Naive thymus-derived CD4-positive, alpha-beta T cell (primary cell): ENCODE measurements around the gene METAP2. TPM values are rescaled to one million over a fixed set of nuclear protein-coding genes. Genes with fewer than 3 reads are reported as not detected.
A peak's percentile ranks its signal among the peaks of the same experiment; 100 is the strongest.

Source experiments
- ATAC-seq: fragments of 150-1000 bp; cut with Tn5 transposase; 2 replicates; pipeline ENCODE4 v1.10.0; 2021; ENCODE audit warnings: mild to moderate bottlenecking, moderate library complexity
- CTCF ChIA-PET: fragments of 350-600 bp; sonication (Branson Sonifier 250); formaldehyde crosslinking; loops from one replicate; lab custom pipeline; 2021; ENCODE audit warnings: antibody characterized with exemption; lab: Charles Lee
- POLR2A ChIA-PET: fragments of 350-600 bp; sonication (Branson Sonifier 250); formaldehyde crosslinking; loops from one replicate; lab custom pipeline; 2021; ENCODE audit warnings: antibody characterized with exemption, inconsistent platforms; lab: Charles Lee
- DNase-seq, 9 donors: peaks; one replicate each; pipeline versions ENCODE4 v3.0.0 to v3.0.0-alpha.2; 2020 to 2022; ENCODE audit warnings: mixed read lengths in 1 of 9
- H3K27ac ChIP-seq: one replicate; pipeline ENCODE4 v1.7.0; 2013; ENCODE audit warnings: mild to moderate bottlenecking, low read depth, low read length, moderate library complexity
- H3K27me3 ChIP-seq, 2 donors: one replicate each; pipeline ENCODE4 v1.7.0; 2013; ENCODE audit warnings: low read length in 2 of 2, mild to moderate bottlenecking in 2 of 2, moderate library complexity in 2 of 2; ENCODE audit not compliant: control insufficient read depth in 2 of 2, insufficient read depth in 2 of 2
- H3K36me3 ChIP-seq, 3 experiments: 1 replicate in 2 of 3; 2 replicates in 1 of 3; pipeline ENCODE4 v1.7.0; 2013; ENCODE audit warnings: low read length in 3 of 3, mild to moderate bottlenecking in 3 of 3, moderate library complexity in 1 of 3; ENCODE audit not compliant: insufficient read depth in 3 of 3, control insufficient read depth in 2 of 3
- H3K4me1 ChIP-seq, 2 donors: one replicate each; pipeline ENCODE4 v1.7.0; 2013; ENCODE audit warnings: low read length in 2 of 2, mild to moderate bottlenecking in 2 of 2, moderate library complexity in 1 of 2; ENCODE audit not compliant: control insufficient read depth in 2 of 2, insufficient read depth in 2 of 2
- H3K4me3 ChIP-seq: 2 replicates; pipeline ENCODE4 v1.7.0; 2013; ENCODE audit warnings: mild to moderate bottlenecking, low read length
- H3K9me3 ChIP-seq, 3 experiments: 1 replicate in 2 of 3; 2 replicates in 1 of 3; pipeline ENCODE4 v1.7.0; 2013; ENCODE audit warnings: low read length in 3 of 3; ENCODE audit not compliant: control insufficient read depth in 2 of 3
- H3K27ac Mint-ChIP-seq, 9 donors: one replicate each; pipeline ENCODE4 v1.8.0; 2020 to 2022; ENCODE audit warnings: mixed read lengths in 9 of 9, mild to moderate bottlenecking in 8 of 9, moderate library complexity in 5 of 9, inconsistent platforms in 2 of 9
- H3K27me3 Mint-ChIP-seq, 5 donors: one replicate each; pipeline ENCODE4 v1.8.0; 2021 to 2022; ENCODE audit warnings: mixed read lengths in 5 of 5, mild to moderate bottlenecking in 1 of 5
- H3K36me3 Mint-ChIP-seq, 5 donors: one replicate each; pipeline ENCODE4 v1.8.0; 2020 to 2022; ENCODE audit warnings: mixed read lengths in 5 of 5, mild to moderate bottlenecking in 3 of 5, inconsistent platforms in 1 of 5
- H3K4me1 Mint-ChIP-seq, 7 donors: one replicate each; pipeline ENCODE4 v1.8.0; 2020 to 2022; ENCODE audit warnings: mixed read lengths in 7 of 7, mild to moderate bottlenecking in 3 of 7, inconsistent platforms in 1 of 7
- H3K4me3 Mint-ChIP-seq, 10 donors: one replicate each; pipeline ENCODE4 v1.8.0; 2020 to 2022; ENCODE audit warnings: mild to moderate bottlenecking in 10 of 10, mixed read lengths in 10 of 10, moderate library complexity in 6 of 10, inconsistent platforms in 2 of 10
- H3K9me3 Mint-ChIP-seq, 11 donors: one replicate each; pipeline ENCODE4 v1.8.0; 2020 to 2022; ENCODE audit warnings: mixed read lengths in 11 of 11, mild to moderate bottlenecking in 4 of 11, inconsistent platforms in 1 of 11, moderate library complexity in 1 of 11
- intact Hi-C, 2 donors: fragments of 100-400 bp; cut with micrococcal nuclease; formaldehyde crosslinking; loops; one replicate each; pipeline ENCODE4 v1.15.1; 2023
- polyA plus RNA-seq, 2 donors: library from polyadenylated mRNA; unstranded; fragments of 300-500 nt; fragmentation: Illumina TruSeq; gene quantifications; one replicate each; pipeline ENCODE4 v1.2.3, GENCODE V29; 2021
- total RNA-seq, 6 experiments: library from RNA in 5 of 6; stranded (reverse) in 5 of 6; gene quantifications; 1 replicate in 5 of 6; 2 replicates in 1 of 6; pipeline ENCODE4 v1.2.3 and lab custom pipeline; 2021 to 2026

Gene METAP2
- total and polyA plus RNA-seq, 7 experiments from 2014 or later: 37.8 to 79.9 (median 50.2) TPM

DNA sequence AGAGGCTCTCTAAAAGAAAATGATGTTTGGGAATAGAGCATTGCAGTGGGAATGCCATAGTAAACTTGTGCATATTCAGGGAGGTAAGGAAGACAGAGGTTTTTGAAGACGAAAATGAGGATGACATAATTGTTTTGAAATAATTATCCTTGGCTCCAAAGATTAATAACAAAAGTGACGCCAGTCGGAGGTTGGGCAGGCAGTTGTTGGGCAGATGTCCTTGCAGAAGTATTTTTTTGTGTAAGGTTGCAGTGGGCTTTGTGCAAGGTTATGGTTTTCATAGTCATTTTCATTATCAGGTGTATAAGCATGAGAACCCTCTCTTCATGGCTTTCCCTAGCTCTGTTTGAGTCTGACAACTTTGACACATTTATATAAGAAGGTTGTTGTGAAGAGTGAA lies 35.3 kb downstream of the METAP2 start:
- H3K4me3 ChIP-seq: no peak overlapping the region
- H3K4me3 Mint-ChIP-seq: no peak overlapping the region
- H3K4me1 ChIP-seq: no peaks in the 10 kb centered on the region
- CTCF ChIA-PET: interaction anchor here (0.5 to 0.6 kb wide), 2 partner anchors 11 to 1288 kb away, joined by 3 to 4 read pairs; no protein-coding TSS in a partner anchor
- intact Hi-C loops: loop anchor here in 1 of 2 donors (2.0 kb wide), 1 partner anchor 14 kb away; no protein-coding TSS in a partner anchor
- no peak for ATAC-seq
- POLR2A ChIA-PET: interaction anchor here (0.6 kb wide), 1 partner anchor 59 kb away, joined by 3 read pairs; no protein-coding TSS in a partner anchor
- peaks cover 0 to 14% (median 6%) of the 10 kb centered on the region in 7 donors for H3K4me1 Mint-ChIP-seq
- peaks cover 16 to 65% (median 41%) of the 10 kb centered on the region in 5 donors for H3K36me3 Mint-ChIP-seq
- no peaks in the 10 kb centered on the region for H3K9me3 Mint-ChIP-seq
- no peak overlapping the region for H3K27ac ChIP-seq
- H3K27ac Mint-ChIP-seq: peak overlapping the region in 5 of 9 donors; percentile 5 to 55 (median 37)
- no peaks in the 10 kb centered on the region for H3K27me3 Mint-ChIP-seq
- H3K36me3 ChIP-seq: peaks cover 29 to 80% (median 30%) of the 10 kb centered on the region in 3 experiments
- H3K27me3 ChIP-seq: no peaks in the 10 kb centered on the region
- no peaks in the 10 kb centered on the region for H3K9me3 ChIP-seq
- no peak for DNase-seq

DNA sequence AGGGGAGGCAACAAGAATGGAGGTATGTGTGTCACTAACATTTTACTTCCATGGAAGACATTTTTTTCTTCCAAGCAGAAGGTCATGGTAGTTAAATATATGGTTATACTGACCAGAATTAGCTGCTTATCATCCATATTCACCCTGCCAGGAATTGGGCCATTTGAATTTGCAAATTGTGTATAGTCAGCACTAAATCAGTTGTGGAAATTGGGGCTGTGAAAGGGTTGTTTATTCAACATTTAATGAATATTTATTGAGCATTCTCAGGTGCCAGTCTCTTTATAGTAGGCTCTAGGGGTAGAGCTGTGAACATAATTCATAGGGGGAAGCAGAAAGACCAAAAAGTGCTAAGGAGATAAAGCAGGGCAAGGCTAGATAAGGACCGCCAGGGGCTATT lies 38.0 kb downstream of the METAP2 start:
- Mint-ChIP-seq H3K27me3 (no peaks in the 10 kb centered on the region), H3K4me1 (peaks cover 0 to 18% (median 6%) of the 10 kb centered on the region in 7 donors), H3K36me3 (peaks cover 16 to 70% (median 30%) of the 10 kb centered on the region in 5 donors), H3K4me3 (no peak overlapping the region), H3K9me3 (peaks cover 0 to 1% (median 0%) of the 10 kb centered on the region in 11 donors), H3K27ac (peak overlapping the region in 1 of 9 donors; percentile 34)
- Histone ChIP-seq H3K4me3 (no peak overlapping the region), H3K9me3 (no peaks in the 10 kb centered on the region), H3K4me1 (no peaks in the 10 kb centered on the region), H3K36me3 (peaks cover 16 to 76% (median 28%) of the 10 kb centered on the region in 3 experiments), H3K27me3 (no peaks in the 10 kb centered on the region), H3K27ac (no peak overlapping the region)
- ChIA-PET CTCF (no interaction called here), POLR2A (no interaction called here)
- intact Hi-C loops: no loop called here
- ATAC-seq (no peak), DNase-seq (no peak)

DNA sequence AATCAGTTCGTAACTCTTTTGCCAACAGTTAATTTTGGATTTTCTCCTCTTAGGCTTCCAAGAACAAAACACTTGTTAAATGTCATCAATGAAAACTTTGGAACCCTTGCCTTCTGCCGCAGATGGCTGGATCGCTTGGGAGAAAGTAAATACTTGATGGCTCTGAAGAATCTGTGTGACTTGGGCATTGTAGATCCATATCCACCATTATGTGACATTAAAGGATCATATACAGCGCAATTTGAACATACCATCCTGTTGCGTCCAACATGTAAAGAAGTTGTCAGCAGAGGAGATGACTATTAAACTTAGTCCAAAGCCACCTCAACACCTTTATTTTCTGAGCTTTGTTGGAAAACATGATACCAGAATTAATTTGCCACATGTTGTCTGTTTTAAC lies 39.6 kb downstream of the METAP2 start:
- Histone ChIP-seq H3K27ac (no peak overlapping the region), H3K4me1 (no peaks in the 10 kb centered on the region), H3K27me3 (no peaks in the 10 kb centered on the region), H3K9me3 (no peaks in the 10 kb centered on the region), H3K4me3 (no peak overlapping the region), H3K36me3 (peaks cover 13 to 60% (median 22%) of the 10 kb centered on the region in 3 experiments)
- ChIA-PET CTCF (interaction anchor here (1.5 kb wide), 1 partner anchor 11 kb away, joined by 4 read pairs; no protein-coding TSS in a partner anchor), POLR2A (no interaction called here)
- Mint-ChIP-seq H3K4me1 (peaks cover 0 to 16% (median 6%) of the 10 kb centered on the region in 7 donors), H3K4me3 (no peak overlapping the region), H3K9me3 (peaks cover 0 to 1% (median 0%) of the 10 kb centered on the region in 11 donors), H3K27me3 (no peaks in the 10 kb centered on the region), H3K36me3 (peaks cover 16 to 65% (median 24%) of the 10 kb centered on the region in 5 donors), H3K27ac (no peak overlapping the region)
- ATAC-seq (no peak), DNase-seq (no peak)
- intact Hi-C loops: no loop called here

DNA sequence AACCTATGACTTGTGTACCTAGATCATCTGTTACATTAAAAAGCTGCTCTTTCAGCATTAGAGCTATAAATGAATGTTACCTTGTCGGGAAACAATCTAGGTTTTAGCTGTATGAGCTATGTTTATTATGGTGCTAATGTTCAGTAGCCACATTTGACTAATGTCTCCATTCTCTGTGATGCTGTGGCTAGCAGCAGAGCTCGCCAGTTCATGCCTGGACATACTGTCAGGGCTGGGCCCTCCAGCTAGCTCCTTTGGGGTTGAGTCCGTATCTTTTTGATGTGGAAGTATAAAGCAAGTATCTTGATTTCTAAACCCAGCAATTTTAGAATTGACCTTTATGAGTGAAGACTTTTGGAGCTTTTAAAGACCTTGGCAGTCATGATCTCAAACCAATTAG lies 41.2 kb downstream of the METAP2 start:
- H3K27me3 Mint-ChIP-seq: no peaks in the 10 kb centered on the region
- ChIA-PET POLR2A (interaction anchor here (1.0 kb wide), 1 partner anchor 39 kb away, joined by 3 read pairs; no protein-coding TSS in a partner anchor), CTCF (interaction anchor here (0.6 kb wide), 1 partner anchor 19 kb away, joined by 3 read pairs; no protein-coding TSS in a partner anchor)
- H3K4me3 Mint-ChIP-seq: no peak overlapping the region
- DNase-seq (no peak), ATAC-seq (no peak)
- no peak overlapping the region for H3K27ac ChIP-seq
- peaks cover 0 to 1% (median 0%) of the 10 kb centered on the region in 11 donors for H3K9me3 Mint-ChIP-seq
- no peaks in the 10 kb centered on the region for H3K4me1 ChIP-seq
- no peaks in the 10 kb centered on the region for H3K9me3 ChIP-seq
- no peaks in the 10 kb centered on the region for H3K27me3 ChIP-seq
- H3K36me3 ChIP-seq: peaks cover 6 to 51% (median 21%) of the 10 kb centered on the region in 3 experiments
- intact Hi-C loops: no loop called here
- peak overlapping the region in 3 of 9 donors; percentile 29 to 50 (median 37) for H3K27ac Mint-ChIP-seq
- H3K4me1 Mint-ChIP-seq: peaks cover 0 to 7% (median under 1%) of the 10 kb centered on the region in 7 donors
- no peak overlapping the region for H3K4me3 ChIP-seq
- peaks cover 13 to 53% (median 21%) of the 10 kb centered on the region in 5 donors for H3K36me3 Mint-ChIP-seq

DNA sequence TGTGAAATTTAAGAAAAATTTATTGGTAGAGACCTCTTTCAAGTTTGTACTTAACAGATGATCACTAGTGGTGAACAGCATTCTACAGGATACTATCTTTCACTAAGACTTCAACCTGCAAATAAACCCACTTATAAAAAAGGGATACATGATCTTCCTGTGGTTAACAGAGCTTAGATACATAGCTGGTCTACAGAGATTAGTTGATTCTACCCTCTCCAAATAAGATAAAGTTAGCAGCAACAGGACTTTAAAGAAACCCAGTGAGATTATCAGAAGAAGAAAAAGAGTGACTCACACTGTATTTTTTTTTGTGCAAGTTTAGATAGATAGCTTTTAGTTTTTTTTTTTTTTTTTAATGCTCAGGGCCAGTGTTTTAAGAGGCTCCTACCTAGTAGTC lies 42.8 kb downstream of the METAP2 start:
- POLR2A ChIA-PET: interaction anchor here (0.6 to 1.1 kb wide), 2 partner anchors 43 to 647 kb away, joined by 3 to 4 read pairs; partner anchors contain the start of gene METAP2
- no peaks in the 10 kb centered on the region for H3K9me3 ChIP-seq
- H3K4me1 ChIP-seq: no peaks in the 10 kb centered on the region
- no peak overlapping the region for H3K4me3 ChIP-seq
- peaks cover 8 to 45% (median 17%) of the 10 kb centered on the region in 3 experiments for H3K36me3 ChIP-seq
- CTCF ChIA-PET: interaction anchor here (0.7 kb wide), 1 partner anchor 9 kb away, joined by 3 read pairs; no protein-coding TSS in a partner anchor
- Mint-ChIP-seq H3K9me3 (peaks cover 0 to 1% (median 0%) of the 10 kb centered on the region in 11 donors), H3K36me3 (peaks cover 10 to 58% (median 23%) of the 10 kb centered on the region in 5 donors), H3K4me3 (no peak overlapping the region), H3K4me1 (peaks cover 0 to 4% (median 0%) of the 10 kb centered on the region in 7 donors), H3K27ac (peak overlapping the region in 8 of 9 donors; percentile 17 to 71 (median 56)), H3K27me3 (no peaks in the 10 kb centered on the region)
- no peaks in the 10 kb centered on the region for H3K27me3 ChIP-seq
- intact Hi-C loops: no loop called here
- DNase-seq (no peak), ATAC-seq (no peak)
- peak overlapping the region; percentile 7 for H3K27ac ChIP-seq

DNA sequence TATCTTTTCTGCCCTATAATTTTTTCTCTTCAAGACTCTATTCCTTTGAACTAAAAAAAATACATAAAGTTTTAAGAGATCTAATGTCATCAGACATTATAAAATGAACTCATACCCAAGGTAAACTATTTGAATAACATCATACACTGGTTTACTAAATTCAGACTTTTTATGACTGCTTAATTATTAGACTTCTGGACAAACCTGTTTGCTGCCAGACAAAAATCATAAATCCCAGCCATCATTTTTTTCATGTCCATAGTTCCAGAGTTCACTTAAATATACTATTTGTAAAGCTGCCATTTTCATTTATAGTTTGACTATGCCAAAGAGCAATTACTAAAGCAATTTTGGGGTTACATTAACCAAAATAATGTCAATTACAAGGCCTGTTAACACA lies 43.3 kb downstream of the METAP2 start:
- peak overlapping the region in 7 of 9 donors; percentile 17 to 64 (median 57) for H3K27ac Mint-ChIP-seq
- intact Hi-C loops: no loop called here
- CTCF ChIA-PET: interaction anchor here (0.7 kb wide), 1 partner anchor 8 kb away, joined by 3 read pairs; no protein-coding TSS in a partner anchor
- no peak for DNase-seq
- Histone ChIP-seq H3K27ac (no peak overlapping the region), H3K4me1 (no peaks in the 10 kb centered on the region), H3K4me3 (no peak overlapping the region), H3K36me3 (peaks cover 10 to 44% (median 16%) of the 10 kb centered on the region in 3 experiments), H3K9me3 (no peaks in the 10 kb centered on the region), H3K27me3 (no peaks in the 10 kb centered on the region)
- POLR2A ChIA-PET: interaction anchor here (1.1 kb wide), 1 partner anchor 44 kb away, joined by 3 read pairs; the partner anchor contains the start of gene METAP2
- H3K27me3 Mint-ChIP-seq: no peaks in the 10 kb centered on the region
- peaks cover 5 to 58% (median 23%) of the 10 kb centered on the region in 5 donors for H3K36me3 Mint-ChIP-seq
- H3K4me3 Mint-ChIP-seq: no peak overlapping the region
- peaks cover 0 to 1% (median 0%) of the 10 kb centered on the region in 11 donors for H3K9me3 Mint-ChIP-seq
- ATAC-seq: no peak
- H3K4me1 Mint-ChIP-seq: peaks cover 0 to 4% (median 0%) of the 10 kb centered on the region in 7 donors
